Neural progenitor cell (in vitro differentiated cells): ENCODE data around the gene ANKDD1A. TPM values are rescaled to one million over a fixed set of nuclear protein-coding genes. Genes with fewer than 3 reads are reported as not detected.

Experiments used
- DNase-seq: peaks from one replicate; pipeline ENCODE4 v3.0.0-alpha.2; 2016; ENCODE audit warnings: low spot score
- H2AFZ ChIP-seq: fragments of 200-600 bp; sonication (generic); replicated peaks from 2 replicates; pipeline ENCODE4 v1.6.1; 2016; ENCODE audit warnings: antibody characterized with exemption
- H3F3A ChIP-seq: fragments of 200-600 bp; sonication (generic); 2 replicates; pipeline ENCODE4 v1.6.1; 2016; ENCODE audit warnings: antibody characterized with exemption, low read depth
- H3K27ac ChIP-seq: fragments of 200-600 bp; sonication (generic); 2 replicates; pipeline ENCODE4 v1.5.1; 2016; ENCODE audit warnings: mild to moderate bottlenecking
- H3K27me3 ChIP-seq: fragments of 200-600 bp; sonication (generic); 2 replicates; pipeline ENCODE4 v1.6.1; 2016; ENCODE audit warnings: mild to moderate bottlenecking, moderate library complexity
- H3K36me3 ChIP-seq: fragments of 200-600 bp; sonication (generic); 2 replicates; pipeline ENCODE4 v1.5.1; 2016
- H3K4me1 ChIP-seq: fragments of 200-600 bp; sonication (generic); 2 replicates; pipeline ENCODE4 v1.6.1; 2016; ENCODE audit warnings: mixed run types
- H3K4me2 ChIP-seq: fragments of 200-600 bp; sonication (generic); 2 replicates; pipeline ENCODE4 v1.6.1; 2016
- H3K4me3 ChIP-seq: fragments of 200-600 bp; sonication (generic); 2 replicates; pipeline ENCODE4 v1.5.1; 2016
- H3K79me2 ChIP-seq: fragments of 200-600 bp; sonication (generic); 2 replicates; pipeline ENCODE4 v1.6.1; 2016; ENCODE audit warnings: low read depth
- H3K9ac ChIP-seq: fragments of 200-600 bp; sonication (generic); 2 replicates; pipeline ENCODE4 v1.6.1; 2016
- H3K9me3 ChIP-seq: fragments of 200-600 bp; sonication (generic); 2 replicates; pipeline ENCODE4 v1.5.1; 2016; ENCODE audit warnings: low read depth
- H4K20me1 ChIP-seq: fragments of 200-600 bp; sonication (generic); 2 replicates; pipeline ENCODE4 v1.6.1; 2016; ENCODE audit warnings: low read depth
- H3K27ac Mint-ChIP-seq: 3 replicates; pipeline ENCODE4 v1.8.0; 2021; ENCODE audit warnings: mixed read lengths
- H3K27me3 Mint-ChIP-seq: 2 replicates; pipeline ENCODE4 v1.8.0; 2022; ENCODE audit warnings: low read depth, mild to moderate bottlenecking, inconsistent platforms, moderate library complexity, mixed read lengths; ENCODE audit not compliant: insufficient read depth
- H3K36me3 Mint-ChIP-seq: 3 replicates; pipeline ENCODE4 v1.8.0; 2021; ENCODE audit warnings: mixed read lengths
- H3K4me1 Mint-ChIP-seq: 3 replicates; pipeline ENCODE4 v1.8.0; 2021; ENCODE audit warnings: mixed read lengths
- H3K4me3 Mint-ChIP-seq: 3 replicates; pipeline ENCODE4 v1.8.0; 2021; ENCODE audit warnings: mild to moderate bottlenecking, moderate library complexity, mixed read lengths
- H3K9me3 Mint-ChIP-seq: 3 replicates; pipeline ENCODE4 v1.8.0; 2020; ENCODE audit warnings: mixed read lengths
- CTCF ChIP-seq: fragments of 200-600 bp; sonication (generic); IDR thresholded peaks from 2 replicates; pipeline ENCODE4 v1.5.1; 2017; ENCODE audit warnings: antibody characterized with exemption, mild to moderate bottlenecking
- EZH2 ChIP-seq: fragments of 200-600 bp; sonication (generic); IDR thresholded peaks from 2 replicates; pipeline ENCODE4 v1.6.1; 2017; ENCODE audit warnings: antibody characterized with exemption, mild to moderate bottlenecking, moderate library complexity
- EZH2phosphoT487 ChIP-seq: fragments of 200-600 bp; sonication (generic); IDR thresholded peaks from 2 replicates; pipeline ENCODE4 v1.6.1; 2017; ENCODE audit warnings: antibody characterized with exemption
- total RNA-seq: library from RNA; depleted of rRNA; stranded (reverse); fragments of >200 nt; gene quantifications from 2 replicates; pipeline ENCODE4 v1.2.3, GENCODE V29; 2015; ENCODE audit warnings: low replicate concordance

The ANKDD1A gene
- total RNA-seq, 1 donor from 2014 or later = 6.1 TPM

GRCh38 chr15:64921711-64922110 lies 10.0 kb downstream of the ANKDD1A start:
- DNase-seq = no peak
- H3F3A ChIP-seq = no peaks in the 10 kb centered on the region
- H3K4me1 ChIP-seq = no peaks in the 10 kb centered on the region
- no peak overlapping the region for H3K4me3 ChIP-seq
- Mint-ChIP-seq H3K4me1 (peaks cover 7% of the 10 kb centered on the region), H3K27ac (no peak overlapping the region), H3K27me3 (peaks cover 2% of the 10 kb centered on the region), H3K36me3 (no peaks in the 10 kb centered on the region), H3K4me3 (no peak overlapping the region), H3K9me3 (no peaks in the 10 kb centered on the region)
- no peaks in the 10 kb centered on the region for H4K20me1 ChIP-seq
- no peaks in the 10 kb centered on the region for H3K36me3 ChIP-seq
- no peaks in the 10 kb centered on the region for H3K79me2 ChIP-seq
- H3K9ac ChIP-seq = no peak overlapping the region
- TF ChIP-seq CTCF = no peak
- no peak for TF ChIP-seq EZH2phosphoT487
- no peak for TF ChIP-seq EZH2
- H3K9me3 ChIP-seq = no peaks in the 10 kb centered on the region
- no peak overlapping the region for H3K27ac ChIP-seq
- no peak overlapping the region for H3K4me2 ChIP-seq
- no peaks in the 10 kb centered on the region for H3K27me3 ChIP-seq
- H2AFZ ChIP-seq = no peak overlapping the region

GRCh38 chr15:64923546-64923945 lies 11.8 kb downstream of the ANKDD1A start:
- H3K4me1 Mint-ChIP-seq = peaks cover 11% of the 10 kb centered on the region
- H3K4me3 Mint-ChIP-seq = no peak overlapping the region
- no peaks in the 10 kb centered on the region for H3K4me1 ChIP-seq
- DNase-seq = no peak
- H4K20me1 ChIP-seq = no peaks in the 10 kb centered on the region
- peaks cover 2% of the 10 kb centered on the region for H3K27me3 Mint-ChIP-seq
- TF ChIP-seq EZH2phosphoT487 = no peak
- TF ChIP-seq EZH2 = no peak
- H3F3A ChIP-seq = no peaks in the 10 kb centered on the region
- H3K79me2 ChIP-seq = no peaks in the 10 kb centered on the region
- no peaks in the 10 kb centered on the region for H3K36me3 ChIP-seq
- no peaks in the 10 kb centered on the region for H3K27me3 ChIP-seq
- no peak overlapping the region for H3K4me2 ChIP-seq
- H3K9me3 ChIP-seq = no peaks in the 10 kb centered on the region
- H3K36me3 Mint-ChIP-seq = no peaks in the 10 kb centered on the region
- no peak overlapping the region for H3K27ac Mint-ChIP-seq
- no peak overlapping the region for H3K4me3 ChIP-seq
- no peak overlapping the region for H2AFZ ChIP-seq
- H3K9ac ChIP-seq = no peak overlapping the region
- no peaks in the 10 kb centered on the region for H3K9me3 Mint-ChIP-seq
- H3K27ac ChIP-seq = no peak overlapping the region

- DNase-seq = no peak
- no peak overlapping the region for H3K4me3 ChIP-seq
- TF ChIP-seq EZH2phosphoT487 (no peak), EZH2 (no peak), CTCF (no peak)
- H4K20me1 ChIP-seq = no peaks in the 10 kb centered on the region
- peaks cover 3% of the 10 kb centered on the region for H3K36me3 Mint-ChIP-seq
- no peaks in the 10 kb centered on the region for H3K9me3 Mint-ChIP-seq
- H2AFZ ChIP-seq = no peak overlapping the region
- H3K4me1 ChIP-seq = no peaks in the 10 kb centered on the region
- H3K36me3 ChIP-seq = no peaks in the 10 kb centered on the region
- H3F3A ChIP-seq = no peaks in the 10 kb centered on the region
- H3K79me2 ChIP-seq = no peaks in the 10 kb centered on the region
- H3K27me3 Mint-ChIP-seq = peaks cover 4% of the 10 kb centered on the region
- no peak overlapping the region for H3K4me3 Mint-ChIP-seq
- H3K27ac Mint-ChIP-seq = no peak overlapping the region
- H3K9ac ChIP-seq = no peak overlapping the region
- H3K4me1 Mint-ChIP-seq = peaks cover 22% of the 10 kb centered on the region
- H3K27ac ChIP-seq = no peak overlapping the region
- no peak overlapping the region for H3K4me2 ChIP-seq
- no peaks in the 10 kb centered on the region for H3K9me3 ChIP-seq
- no peaks in the 10 kb centered on the region for H3K27me3 ChIP-seq
These were observed 13.9 kb downstream of the ANKDD1A start for GRCh38 chr15:64925335-64926330.

GRCh38 chr15:64926661-64927060 lies 15.0 kb downstream of the ANKDD1A start:
- no peak overlapping the region for H3K4me3 ChIP-seq
- peaks cover 26% of the 10 kb centered on the region for H3K4me1 Mint-ChIP-seq
- no peaks in the 10 kb centered on the region for H3K27me3 ChIP-seq
- no peaks in the 10 kb centered on the region for H3K9me3 Mint-ChIP-seq
- H3K27ac ChIP-seq = no peak overlapping the region
- H2AFZ ChIP-seq = no peak overlapping the region
- TF ChIP-seq EZH2 (no peak), CTCF (no peak), EZH2phosphoT487 (no peak)
- H3K36me3 Mint-ChIP-seq = peaks cover 3% of the 10 kb centered on the region
- no peaks in the 10 kb centered on the region for H3K36me3 ChIP-seq
- no peak overlapping the region for H3K27ac Mint-ChIP-seq
- no peaks in the 10 kb centered on the region for H3F3A ChIP-seq
- no peak overlapping the region for H3K9ac ChIP-seq
- DNase-seq = no peak
- no peaks in the 10 kb centered on the region for H4K20me1 ChIP-seq
- no peaks in the 10 kb centered on the region for H3K4me1 ChIP-seq
- no peak overlapping the region for H3K4me3 Mint-ChIP-seq
- no peaks in the 10 kb centered on the region for H3K79me2 ChIP-seq
- no peaks in the 10 kb centered on the region for H3K9me3 ChIP-seq
- peaks cover 2% of the 10 kb centered on the region for H3K27me3 Mint-ChIP-seq
- H3K4me2 ChIP-seq = no peak overlapping the region
